CD4-positive, alpha-beta T cell treated with Interleukin-21 for 1 hour (primary cell): ENCODE results near the gene DZIP1L.
"Not testable (repeated sequence)": the region's sequence is repeated elsewhere in the genome, so short reads cannot be mapped to it uniquely, and the experiment has no call there.

Experiments used
- DNase-seq: peaks from one replicate; pipeline ENCODE4 v3.0.0-alpha.2; 2020

The DZIP1L gene

GRCh38 chr3:138114988-138115971, at the start of gene DZIP1L:
TSS of gene DZIP1L (minus strand) at chr3:138115608. CDS start at chr3:138103971, 11,637 bp downstream.
- DNase-seq, result no peak

- no peak for DNase-seq
Observed at GRCh38 chr3:138165061-138165460, 49.7 kb upstream of the DZIP1L start.

DNA sequence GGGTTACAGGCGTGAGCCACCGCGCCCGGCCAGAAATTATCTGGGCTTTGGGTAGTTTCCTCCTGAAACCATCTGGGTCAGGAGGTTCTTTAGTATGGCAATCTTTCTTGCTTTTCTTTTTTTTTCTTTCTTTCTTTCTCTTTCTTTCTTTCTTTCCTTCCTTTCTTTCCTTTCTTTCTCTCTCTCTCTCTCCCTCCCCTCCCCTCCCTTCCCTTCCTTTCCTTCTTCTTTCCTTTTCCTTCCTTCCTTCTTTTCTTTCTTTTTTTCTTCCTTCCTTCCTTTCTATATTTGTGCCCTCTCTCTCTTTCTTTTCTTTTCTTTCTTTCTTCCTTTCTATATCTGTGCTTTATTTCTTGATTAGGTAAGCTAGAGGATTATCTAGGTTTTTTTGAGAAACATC, 42.3 kb upstream of the DZIP1L start:
- no peak for DNase-seq

DNA sequence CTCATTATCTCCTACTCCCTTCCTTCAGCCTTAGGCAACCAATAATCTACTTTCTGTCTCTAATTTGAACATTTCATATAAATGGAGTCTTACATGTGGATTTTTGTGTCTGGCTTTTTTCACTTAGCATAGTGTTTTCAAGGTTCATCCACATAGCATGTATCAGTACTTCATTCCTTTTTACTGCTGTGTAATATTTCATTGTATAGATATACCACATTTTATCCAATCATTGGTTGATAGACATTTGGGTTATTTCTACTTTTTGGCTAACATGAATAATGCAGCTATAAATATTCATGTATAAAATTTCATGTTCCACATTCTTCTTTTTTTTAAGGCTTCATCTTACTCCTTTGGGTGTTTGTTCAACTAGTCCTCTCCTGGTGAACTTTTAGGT, 39.1 kb upstream of the DZIP1L start:
- no peak for DNase-seq

DNA sequence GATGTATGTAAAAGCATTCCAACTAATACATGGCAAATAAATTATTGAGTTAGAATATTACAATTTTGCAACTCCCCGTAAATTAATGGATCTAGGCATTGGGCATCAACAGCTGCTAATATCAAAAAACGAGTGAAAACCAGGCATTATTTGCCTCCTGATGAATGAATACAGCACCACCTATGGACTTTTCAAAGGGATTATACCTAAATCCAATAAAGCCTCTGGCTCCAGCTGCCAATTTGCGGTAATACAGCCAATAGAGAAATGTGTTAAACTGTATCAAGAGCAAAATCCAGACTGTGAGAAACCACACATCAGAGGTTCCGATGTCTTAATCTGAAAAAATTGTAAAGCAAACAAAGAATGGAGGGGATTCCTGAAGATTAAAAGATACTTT, 33.1 kb upstream of the DZIP1L start:
- DNase-seq, result no peak

DNA sequence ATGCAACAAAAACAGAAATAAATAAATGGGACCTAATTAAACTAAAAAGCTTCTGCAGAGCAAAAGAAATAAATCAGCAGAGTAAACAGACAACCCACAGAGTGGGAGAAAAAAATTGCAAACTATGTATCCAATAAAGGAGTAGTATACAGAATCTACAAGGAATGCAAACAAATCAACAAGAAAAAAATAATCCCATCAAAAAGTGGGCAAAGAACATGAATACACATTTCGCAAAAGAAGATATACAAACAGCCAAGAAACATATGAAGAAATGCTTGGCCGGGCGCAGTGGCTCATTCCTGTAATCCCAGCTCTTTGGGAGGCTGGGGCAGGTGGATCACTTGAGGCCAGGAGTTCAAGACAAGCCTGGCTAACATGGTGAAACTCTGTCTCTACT, 26.8 kb upstream of the DZIP1L start:
- DNase-seq, result not testable (repeated sequence)

GRCh38 chr3:138140940-138141339, 25.5 kb upstream of the DZIP1L start:
- no peak for DNase-seq

DNA sequence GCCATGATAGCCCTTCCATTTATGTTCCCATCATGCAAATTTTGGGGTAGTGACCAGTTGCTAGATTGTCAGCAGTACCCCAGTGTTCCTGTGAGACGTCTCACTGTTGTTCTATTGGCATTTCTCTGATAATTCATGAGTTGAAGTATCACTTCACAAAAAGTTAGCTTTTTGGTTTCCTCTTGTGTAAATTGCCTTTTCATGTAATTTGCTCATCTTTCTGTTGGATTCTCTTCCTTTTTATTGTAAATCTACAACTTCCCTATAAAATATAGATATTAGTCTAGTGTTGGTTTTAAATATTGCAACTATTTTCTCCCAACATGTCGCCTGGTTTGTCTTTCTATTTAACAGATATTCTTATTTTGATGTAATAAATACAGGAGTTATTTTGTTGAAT, 24.3 kb upstream of the DZIP1L start:
- DNase-seq, result no peak

- DNase-seq, result no peak
Observed at GRCh38 chr3:138137861-138138260, 22.5 kb upstream of the DZIP1L start.

GRCh38 chr3:138136201-138136600, 20.8 kb upstream of the DZIP1L start:
- no peak for DNase-seq

DNA sequence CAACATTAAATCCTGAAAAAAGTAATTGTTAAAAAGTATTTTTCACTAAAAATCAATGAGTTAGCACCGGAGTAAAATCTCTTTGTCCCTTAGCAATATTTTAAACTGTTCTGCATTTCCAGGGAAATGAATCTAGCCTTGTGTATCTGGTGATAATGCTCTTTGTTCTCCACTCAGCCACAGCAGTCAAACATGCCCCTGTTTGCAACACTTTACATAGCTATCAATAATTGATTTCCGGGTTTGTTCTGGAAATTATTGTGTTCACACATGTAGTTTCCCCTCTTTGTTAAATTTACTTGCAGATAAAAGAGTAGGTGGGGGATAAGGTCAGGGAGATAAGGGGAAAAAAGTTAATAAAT, 20.4 kb upstream of the DZIP1L start:
- no peak for DNase-seq

GRCh38 chr3:138135146-138135832, 19.9 kb upstream of the DZIP1L start:
- no peak for DNase-seq

GRCh38 chr3:138132239-138132638, 16.8 kb upstream of the DZIP1L start, which contains the start of gene A4GNT:
TSS of gene A4GNT (minus strand) at chr3:138132390. CDS start at chr3:138131256, 1,134 bp downstream.
- no peak for DNase-seq

- DNase-seq, result no peak
Observed at GRCh38 chr3:138127636-138128365, 12.4 kb upstream of the DZIP1L start.

DNA sequence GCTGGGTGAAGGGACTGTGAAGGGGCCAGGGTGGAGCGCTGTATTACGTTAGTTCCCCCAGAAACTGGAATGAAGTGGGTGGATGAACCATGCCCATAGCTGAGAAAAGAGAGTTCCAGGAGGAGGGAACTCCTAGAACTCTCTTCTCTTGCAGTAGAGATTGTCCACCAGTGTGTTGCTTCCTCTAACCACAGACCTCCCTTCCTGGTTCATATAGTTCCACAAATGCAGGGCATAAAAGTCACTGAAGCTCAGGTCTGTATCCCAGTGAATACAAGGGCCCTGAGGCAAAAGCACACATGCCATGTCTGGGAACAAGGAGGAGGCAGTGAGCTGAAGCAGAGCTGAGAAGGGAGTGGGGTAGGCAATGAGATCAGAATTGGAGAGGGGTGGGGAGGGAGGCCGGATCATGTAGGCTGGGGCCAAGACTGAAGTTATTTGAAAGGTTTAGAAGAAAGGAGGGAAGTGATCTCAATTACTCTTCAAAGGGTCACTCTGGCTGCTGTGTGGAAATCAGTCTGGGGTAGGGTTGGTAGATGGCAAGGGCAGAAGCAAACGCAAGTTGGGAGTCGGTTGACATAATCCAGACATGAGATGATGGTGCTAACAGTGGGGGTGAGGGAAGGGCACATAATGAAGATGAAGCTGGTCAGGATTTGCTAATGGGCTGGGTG, 10.3 kb upstream of the DZIP1L start:
- DNase-seq, result no peak

- DNase-seq, result no peak
Observed at GRCh38 chr3:138124706-138125355, 9.4 kb upstream of the DZIP1L start.

- DNase-seq, result no peak
Observed at GRCh38 chr3:138124188-138124587, 8.8 kb upstream of the DZIP1L start.

DNA sequence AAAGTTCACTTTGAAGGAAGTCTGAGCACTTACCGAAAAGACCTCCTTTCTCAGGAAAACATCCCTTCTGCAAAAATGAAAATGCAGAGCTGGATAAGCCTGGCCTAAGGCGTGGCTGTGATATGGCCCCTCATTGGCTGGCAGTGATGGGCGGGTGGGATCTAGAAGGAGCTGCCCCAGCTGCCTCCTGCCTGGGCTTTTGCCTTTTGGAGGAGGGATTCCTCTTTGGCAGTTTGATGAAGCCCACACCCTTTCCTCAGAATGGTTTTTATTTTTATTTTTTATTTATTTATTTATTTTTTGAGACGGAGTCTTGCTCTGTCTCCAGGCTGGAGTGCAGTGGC, 4.0 kb upstream of the DZIP1L start:
- no peak for DNase-seq

DNA sequence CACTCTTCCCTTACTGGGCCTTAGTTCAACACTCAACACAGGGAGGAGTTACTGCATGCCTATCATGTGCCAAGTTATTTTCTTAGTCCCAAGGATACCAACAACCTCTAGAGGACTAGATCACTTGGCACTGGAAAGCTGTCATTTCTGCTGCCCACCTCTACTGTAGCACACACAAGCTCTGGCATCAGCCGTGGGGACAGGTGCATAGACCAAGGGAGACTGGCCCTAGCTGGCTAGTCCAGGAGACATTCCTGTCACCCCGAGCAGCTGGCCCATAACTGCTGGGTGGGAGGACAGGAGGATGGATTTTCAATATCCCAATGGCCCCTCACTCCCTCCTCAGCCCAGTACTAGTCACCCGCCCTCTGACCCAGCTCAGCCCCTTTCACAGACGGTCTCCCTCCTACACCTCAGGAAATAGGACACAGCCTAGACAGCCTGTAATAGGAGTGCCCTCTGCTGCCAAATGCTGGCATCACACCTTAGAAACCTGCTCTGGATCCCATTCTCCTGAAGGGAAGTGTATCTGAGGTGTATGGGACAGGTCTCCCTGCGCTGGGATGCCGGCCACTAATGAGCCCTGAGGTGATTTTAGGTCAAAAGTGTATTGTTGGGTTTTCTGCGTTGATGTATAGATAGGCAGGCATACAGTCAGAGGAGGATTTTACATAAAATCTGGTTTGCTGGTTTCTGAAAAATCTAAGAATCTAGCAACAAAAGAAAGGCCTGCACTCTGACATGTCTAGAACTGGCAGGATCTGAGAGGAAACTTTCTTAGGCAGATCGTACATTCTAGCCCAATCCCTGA, 3.4 kb upstream of the DZIP1L start:
- peak; percentile 48 for DNase-seq

- DNase-seq, result no peak
Observed at GRCh38 chr3:138114431-138114918, 933 bp downstream of the DZIP1L start.

DNA sequence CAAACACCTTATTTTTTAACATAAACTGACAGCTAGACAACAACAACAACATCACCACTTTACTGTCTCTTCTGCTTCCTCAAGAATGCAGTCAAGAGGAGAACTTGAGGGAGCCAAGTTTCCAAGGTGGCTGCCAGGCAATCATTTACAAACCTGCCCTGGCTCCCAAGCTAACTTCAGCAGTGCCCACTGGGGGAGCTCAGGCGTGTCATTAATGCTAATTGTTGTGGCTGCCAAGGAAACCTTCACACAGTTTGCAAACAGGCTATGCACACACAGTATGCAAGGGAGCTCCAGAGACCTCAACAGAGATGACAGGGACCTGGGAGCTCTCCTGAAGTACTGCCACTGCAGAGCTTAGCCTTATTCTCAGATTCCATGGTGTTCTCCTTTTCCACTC, 2.1 kb downstream of the DZIP1L start:
- no peak for DNase-seq
